ENCODE data around the gene CAPG.
A peak's percentile ranks its signal among the peaks of the same experiment; 100 is the strongest.

The CAPG gene

GRCh38 chr2:85420536-85421259 is 10.5 kb upstream of the CAPG start (continued):
- TF ChIP-seq ZBTB10 (tag by site-specific recombination; IDR thresholded peaks at IDR 0.05): 0 out of 2 replicates have a peak, but pooled peaks have one; percentile 19
- TF ChIP-seq KLF7 (tag by site-specific recombination; IDR thresholded peaks at IDR 0.05; ENCODE audit: borderline replicate concordance): no peak
- TF ChIP-seq ZNF654 (tag by site-specific recombination; IDR thresholded peaks at IDR 0.05; ENCODE audit: low read depth): peak; percentile 72
- 0 out of 2 replicates have a peak, but pooled peaks have one; percentile 56 for TF ChIP-seq ZNF2 (tag by site-specific recombination; IDR thresholded peaks at IDR 0.05)
- no peak for TF ChIP-seq ZNF560 (tag by site-specific recombination; IDR thresholded peaks at IDR 0.05; ENCODE audit: borderline replicate concordance)
- no peak for TF ChIP-seq SP2 (tag by site-specific recombination; IDR thresholded peaks at IDR 0.05)
- TF ChIP-seq ZFP41 (tag by site-specific recombination; IDR thresholded peaks at IDR 0.05; ENCODE audit: borderline replicate concordance): no peak
- peak; percentile 97 for TF ChIP-seq CTCF (tag by site-specific recombination; IDR thresholded peaks at IDR 0.05)
- no peak for TF ChIP-seq ZNF19 (tag by site-specific recombination; IDR thresholded peaks at IDR 0.05; ENCODE audit: low read depth)
- 0 out of 2 replicates have a peak, but pooled peaks have one; percentile 13 for TF ChIP-seq KLF8 (tag by site-specific recombination; IDR thresholded peaks at IDR 0.05)
- TF ChIP-seq REPIN1 (tag by site-specific recombination; IDR thresholded peaks at IDR 0.05; ENCODE audit: low read depth): no peak
- no peak for TF ChIP-seq ZNF266 (tag by site-specific recombination; IDR thresholded peaks at IDR 0.05; ENCODE audit: low read depth)
- TF ChIP-seq ZSCAN4 (tag by site-specific recombination; IDR thresholded peaks at IDR 0.05): no peak
- peak; percentile 44; the same call in 1 of the 2 replicates for TF ChIP-seq SCRT2 (tag by site-specific recombination; IDR thresholded peaks at IDR 0.05)
- TF ChIP-seq ZNF548 (tag by site-specific recombination; IDR thresholded peaks at IDR 0.05): no peak
- TF ChIP-seq ZBTB7A (tag by site-specific recombination; IDR thresholded peaks at IDR 0.05; ENCODE audit: low read depth): no peak

GRCh38 chr2:85419009-85419675 is 9.0 kb upstream of the CAPG start:
- POLR2A ChIA-PET: interaction anchor here (0.6 to 6.2 kb wide), 14 partner anchors 18 to 279 kb away, joined by 3 to 87 read pairs (median 6); partner anchors contain the start of genes C2orf68, ELMOD3, GGCX and MAT2A

More at GRCh38 chr2:85419009-85419675, 9.0 kb upstream of the CAPG start:
- peaks cover 4% of the 10 kb centered on the region for H3K4me1 ChIP-seq (ENCODE audit: control insufficient read depth, insufficient read depth, low read length)
- no peaks in the 10 kb centered on the region for H3K9me3 ChIP-seq (ENCODE audit: control insufficient read depth, insufficient read depth, low read depth, low read length)
- no peaks in the 10 kb centered on the region for H3K36me3 ChIP-seq (ENCODE audit: control insufficient read depth in 2 of 2, insufficient read depth in 1 of 2, low read length in 2 of 2)
- H3K4me3 ChIP-seq (ENCODE audit: low read depth, low read length): peak overlapping the region; percentile 57
- CTCF ChIA-PET: interaction anchor here (0.6 to 4.2 kb wide), 24 partner anchors 11 to 464 kb away, joined by 3 to 144 read pairs (median 4); partner anchors contain the start of genes GGCX, MAT2A and TMEM150A
- peak overlapping the region; percentile 93 for H3K27ac ChIP-seq (ENCODE audit: extremely low read depth, low read depth, low read length)
- TF ChIP-seq ZNF623 (tag by site-specific recombination; IDR thresholded peaks at IDR 0.05) (no peak), ZNF398 (tag by site-specific recombination; IDR thresholded peaks at IDR 0.05) (0 out of 2 replicates have a peak, but pooled peaks have one; percentile 3), ZNF157 (tag by site-specific recombination; IDR thresholded peaks at IDR 0.05) (no peak), ZNF148 (tag by site-specific recombination; IDR thresholded peaks at IDR 0.05; ENCODE audit: borderline replicate concordance) (no peak), ZNF558 (tag by site-specific recombination; IDR thresholded peaks at IDR 0.05) (no peak)

Data from HEK293 (cell line).